Erythroblast (primary cell): ENCODE measurements around the gene EEF1AKMT3.

Source experiments
- DNase-seq, 2 experiments: peaks; one replicate each; lab custom pipeline; 2025; lab: John Stamatoyannopoulos, UW
- GATA1 ChIP-seq: IDR thresholded peaks from 2 replicates; pipeline ENCODE4 v1.6.1; 2011; ENCODE audit warnings: low read depth, mild to moderate bottlenecking, control low read depth, low read length, moderate library complexity
- POLR2A ChIP-seq: IDR thresholded peaks from 2 replicates; pipeline ENCODE4 v1.6.1; 2011; ENCODE audit warnings: mild to moderate bottlenecking, low read length

EEF1AKMT3 gene

DNA sequence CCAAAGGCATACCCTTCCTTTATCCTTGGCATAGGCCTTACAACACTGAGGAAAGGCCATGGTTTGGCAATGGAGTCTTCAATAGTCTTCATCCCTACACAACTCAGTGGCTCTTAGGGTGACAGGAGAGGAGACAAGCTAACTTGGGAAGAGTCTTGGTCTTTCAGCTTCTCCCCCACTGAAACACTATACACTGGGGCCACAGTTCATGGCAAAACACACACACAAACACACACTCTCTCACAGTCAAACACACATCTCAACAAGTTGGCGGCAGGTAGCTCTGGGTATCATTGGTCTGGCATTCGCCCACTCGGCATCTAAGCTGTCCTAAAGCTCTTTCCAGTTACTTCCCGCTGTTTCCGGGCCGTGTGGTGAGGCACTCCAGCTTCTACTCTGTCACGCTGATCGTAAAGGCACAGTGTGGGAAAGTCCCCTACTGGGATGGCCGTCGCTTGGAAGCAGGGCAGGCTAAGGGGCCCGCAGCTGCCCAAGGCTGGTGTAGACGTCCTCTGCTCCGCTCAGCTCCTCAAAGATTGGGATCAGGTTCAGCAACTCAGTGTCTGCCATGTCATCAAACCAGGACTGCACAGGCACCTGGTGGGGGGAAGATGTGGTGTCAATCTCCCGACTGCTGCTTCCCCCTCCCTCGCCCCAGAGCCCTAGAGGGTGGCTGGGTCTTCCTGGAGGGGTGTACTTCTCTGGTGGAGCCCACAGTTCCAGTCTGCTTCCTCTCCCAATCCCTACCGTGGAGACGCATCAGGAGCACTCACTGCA, 50.9 kb downstream of the EEF1AKMT3 start:
- TF ChIP-seq GATA1 (no peak), POLR2A (no peak)

GRCh38 chr12:57823908-57824640, 51.7 kb downstream of the EEF1AKMT3 start:
- TF ChIP-seq GATA1: no peak
- no peak for TF ChIP-seq POLR2A
- DNase-seq: no peak

More for the DNA sequence above, 50.9 kb downstream of the EEF1AKMT3 start:
- DNase-seq: no peak

DNA sequence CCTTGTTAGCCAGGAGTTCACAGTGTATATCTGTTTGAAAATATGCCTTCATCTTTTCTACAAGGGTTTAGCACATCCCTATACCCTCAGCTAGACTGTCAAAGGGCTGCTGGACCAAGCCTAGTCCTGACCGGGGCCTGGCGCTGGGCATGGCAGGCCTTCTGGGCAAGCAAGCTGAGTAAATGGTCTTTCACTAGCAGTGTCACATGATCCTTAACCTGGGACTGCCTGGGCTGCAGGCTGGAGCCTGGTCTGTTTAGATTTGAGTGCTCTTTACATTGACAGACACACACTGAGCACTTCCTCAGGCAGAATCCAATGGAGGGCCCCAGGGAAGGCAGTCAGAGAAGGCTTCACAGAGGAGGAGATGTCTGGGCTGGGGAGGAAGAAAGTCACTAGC, 53.0 kb downstream of the EEF1AKMT3 start:
- DNase-seq: no peak
- TF ChIP-seq GATA1: no peak
- no peak for TF ChIP-seq POLR2A

GRCh38 chr12:57826400-57826799, 54.0 kb downstream of the EEF1AKMT3 start:
- no peak for TF ChIP-seq POLR2A
- DNase-seq: no peak

DNA sequence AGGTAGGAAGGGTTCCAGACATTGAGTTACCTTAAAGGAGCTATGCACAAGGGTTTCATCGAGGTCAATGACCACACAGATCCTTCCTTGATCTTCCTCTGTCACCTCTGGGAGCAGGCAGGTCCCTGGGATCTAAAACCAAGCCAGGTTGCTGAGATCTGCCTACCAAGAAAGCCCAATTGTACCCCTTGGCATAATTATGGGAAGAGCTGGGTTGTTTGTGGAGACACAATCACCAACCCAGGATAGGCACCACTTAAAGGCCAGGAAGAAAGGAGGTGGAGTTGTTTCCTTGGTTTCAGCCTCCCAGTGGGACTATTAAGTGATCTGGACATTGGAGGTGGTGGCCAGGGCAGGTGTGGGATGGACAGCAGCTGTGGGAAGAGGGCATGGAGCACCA, 54.6 kb downstream of the EEF1AKMT3 start:
- no peak for TF ChIP-seq GATA1
- no peak for TF ChIP-seq POLR2A

DNA sequence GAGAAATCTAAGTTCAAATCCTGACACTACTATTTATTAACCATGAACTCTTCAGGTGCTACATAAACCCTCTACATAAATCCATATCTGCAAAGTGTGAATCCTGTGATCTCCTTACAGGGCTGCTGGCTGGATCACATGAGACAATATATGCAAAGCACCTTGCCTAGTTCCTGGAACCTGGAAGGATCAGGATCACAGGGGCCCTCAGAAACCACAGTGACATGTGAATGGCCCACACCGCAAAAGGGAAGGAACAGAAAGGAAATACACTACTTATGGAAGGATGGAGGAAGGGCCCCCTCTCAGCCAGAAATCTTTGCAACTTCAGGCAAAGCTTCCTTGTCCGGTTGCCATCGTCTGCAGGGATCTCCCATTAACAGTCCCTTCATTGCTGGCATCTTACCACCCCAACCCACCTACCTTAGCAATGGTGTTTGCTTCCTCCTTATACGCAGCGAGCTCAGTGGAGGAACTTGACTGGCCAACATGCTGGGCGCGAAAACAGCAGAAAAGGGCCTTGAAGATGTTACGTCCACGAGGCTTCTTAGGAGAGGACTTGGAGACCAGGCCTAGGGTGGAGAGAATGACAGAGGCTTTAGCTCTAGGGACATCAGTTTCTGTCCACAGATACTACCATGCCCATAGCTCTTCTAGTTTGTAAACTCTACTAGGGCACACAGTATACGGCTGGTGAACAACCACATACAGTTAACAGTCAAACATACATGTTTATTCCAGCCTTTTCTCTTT, 56.8 kb downstream of the EEF1AKMT3 start:
- no peak for DNase-seq
- TF ChIP-seq GATA1 (no peak), POLR2A (no peak)

More for the DNA sequence above, 54.6 kb downstream of the EEF1AKMT3 start:
- no peak for DNase-seq

- DNase-seq: no peak
- no peak for TF ChIP-seq GATA1
- no peak for TF ChIP-seq POLR2A
Measured at GRCh38 chr12:57830393-57830792, 58.0 kb downstream of the EEF1AKMT3 start.
